Measurements from ENCODE around the gene HOXA2. TPM values are rescaled to one million over a fixed set of nuclear protein-coding genes. Genes with fewer than 3 reads are reported as not detected.

The HOXA2 gene
- total and polyA plus RNA-seq, 4 donors, result 0.05 to 0.13 (median 0.08) TPM

DNA sequence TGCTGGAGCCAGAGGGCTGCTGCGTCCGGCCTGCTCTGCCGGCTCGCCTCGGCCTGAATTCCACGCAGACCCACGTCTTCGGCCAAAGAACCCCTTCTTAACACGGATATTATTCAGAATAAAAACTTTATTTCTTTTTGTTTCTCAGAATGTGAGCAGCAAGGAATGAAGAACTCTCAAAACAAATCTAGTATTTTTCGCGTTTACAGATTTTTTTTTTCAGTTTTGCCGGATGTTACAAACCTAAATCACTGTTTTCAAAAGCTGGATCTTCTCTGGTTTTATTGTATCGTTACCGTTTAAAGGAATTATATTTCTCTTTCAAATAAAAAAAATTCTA lies 4.4 kb upstream of the HOXA2 start:
- no peak overlapping the region for H3K9ac ChIP-seq (ENCODE audit: low read depth in 1 of 2, low read length in 2 of 2)
- H3K36me3 ChIP-seq (ENCODE audit: control insufficient read depth in 4 of 4, insufficient read depth in 3 of 4, low read depth in 1 of 4, low read length in 3 of 4), result no peaks in the 10 kb centered on the region
- peak overlapping the region in 1 of 3 donors; percentile 20 for H3K4me3 ChIP-seq (ENCODE audit: low read depth in 1 of 3, low read length in 3 of 3)
- H3K27me3 ChIP-seq (ENCODE audit: control insufficient read depth in 4 of 4, insufficient read depth in 4 of 4, low read length in 3 of 4), result peaks cover 0 to 29% (median 7%) of the 10 kb centered on the region in 4 donors
- H3K27ac ChIP-seq (ENCODE audit: low read depth in 1 of 2, low read length in 2 of 2), result peak overlapping the region; percentile 36 to 62
- TF ChIP-seq HNF4A (conservative IDR thresholded peaks at IDR 0.05) (no peak), FOXA1 (IDR thresholded peaks at IDR 0.05) (no peak), NR2F2 (IDR thresholded peaks at IDR 0.05) (no peak), TAF1 (conservative IDR thresholded peaks at IDR 0.05) (no peak), EGR1 (IDR thresholded peaks at IDR 0.05; ENCODE audit: low read depth in 2 of 2) (no peak)
- TF ChIP-seq, protein P1, sequence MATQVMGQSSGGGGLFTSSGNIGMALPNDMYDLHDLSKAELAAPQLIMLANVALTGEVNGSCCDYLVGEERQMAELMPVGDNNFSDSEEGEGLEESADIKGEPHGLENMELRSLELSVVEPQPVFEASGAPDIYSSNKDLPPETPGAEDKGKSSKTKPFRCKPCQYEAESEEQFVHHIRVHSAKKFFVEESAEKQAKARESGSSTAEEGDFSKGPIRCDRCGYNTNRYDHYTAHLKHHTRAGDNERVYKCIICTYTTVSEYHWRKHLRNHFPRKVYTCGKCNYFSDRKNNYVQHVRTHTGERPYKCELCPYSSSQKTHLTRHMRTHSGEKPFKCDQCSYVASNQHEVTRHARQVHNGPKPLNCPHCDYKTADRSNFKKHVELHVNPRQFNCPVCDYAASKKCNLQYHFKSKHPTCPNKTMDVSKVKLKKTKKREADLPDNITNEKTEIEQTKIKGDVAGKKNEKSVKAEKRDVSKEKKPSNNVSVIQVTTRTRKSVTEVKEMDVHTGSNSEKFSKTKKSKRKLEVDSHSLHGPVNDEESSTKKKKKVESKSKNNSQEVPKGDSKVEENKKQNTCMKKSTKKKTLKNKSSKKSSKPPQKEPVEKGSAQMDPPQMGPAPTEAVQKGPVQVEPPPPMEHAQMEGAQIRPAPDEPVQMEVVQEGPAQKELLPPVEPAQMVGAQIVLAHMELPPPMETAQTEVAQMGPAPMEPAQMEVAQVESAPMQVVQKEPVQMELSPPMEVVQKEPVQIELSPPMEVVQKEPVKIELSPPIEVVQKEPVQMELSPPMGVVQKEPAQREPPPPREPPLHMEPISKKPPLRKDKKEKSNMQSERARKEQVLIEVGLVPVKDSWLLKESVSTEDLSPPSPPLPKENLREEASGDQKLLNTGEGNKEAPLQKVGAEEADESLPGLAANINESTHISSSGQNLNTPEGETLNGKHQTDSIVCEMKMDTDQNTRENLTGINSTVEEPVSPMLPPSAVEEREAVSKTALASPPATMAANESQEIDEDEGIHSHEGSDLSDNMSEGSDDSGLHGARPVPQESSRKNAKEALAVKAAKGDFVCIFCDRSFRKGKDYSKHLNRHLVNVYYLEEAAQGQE (IDR thresholded peaks at IDR 0.05), result no peak
- 18% methylated on average over 14 of the region's 14 CpGs for WGBS
- no peak for DNase-seq (ENCODE audit: low spot score)
- H3K9me3 ChIP-seq (ENCODE audit: control insufficient read depth in 4 of 4, low read length in 3 of 4), result no peaks in the 10 kb centered on the region
- H3K4me1 ChIP-seq (ENCODE audit: control insufficient read depth in 4 of 4, insufficient read depth in 4 of 4, low read length in 3 of 4), result peaks cover 0 to 4% (median 2%) of the 10 kb centered on the region in 4 donors

DNA sequence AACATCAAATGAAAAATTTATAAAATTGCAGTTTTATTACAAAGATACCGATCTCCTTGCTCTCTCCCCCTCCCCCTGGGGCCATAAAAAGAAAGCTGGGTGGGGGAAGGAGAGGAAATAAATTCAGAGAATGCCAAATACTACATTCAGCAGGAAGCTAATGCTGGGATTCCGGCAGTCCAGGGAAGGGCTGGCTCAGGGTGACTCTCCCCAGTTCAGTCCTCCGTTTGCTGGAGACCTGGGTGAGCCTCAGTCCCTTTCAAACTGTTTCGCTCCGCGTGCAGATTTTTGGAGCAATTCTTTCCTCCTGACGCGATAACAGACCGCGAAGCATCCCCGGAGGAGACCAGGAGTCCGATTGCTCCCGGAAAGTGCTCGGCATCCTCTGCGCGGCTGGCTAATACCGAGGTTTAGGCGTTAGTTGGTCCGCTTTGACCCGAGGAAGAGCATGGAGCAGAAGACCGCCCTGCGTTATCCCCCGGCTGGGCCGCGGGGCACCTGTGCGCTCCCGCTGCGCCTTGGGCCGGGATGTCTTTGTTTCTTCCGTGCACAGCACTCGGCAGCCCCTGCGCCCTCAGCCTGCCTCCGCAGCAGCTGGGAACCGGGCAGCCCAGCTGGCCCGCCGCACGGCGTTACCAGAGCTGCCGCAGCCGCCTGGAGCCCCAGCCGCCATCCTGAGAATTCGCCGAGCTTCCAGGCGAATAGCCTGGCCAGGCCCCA lies 3.9 kb upstream of the HOXA2 start:
- H3K27me3 ChIP-seq (ENCODE audit: control insufficient read depth in 4 of 4, insufficient read depth in 4 of 4, low read length in 3 of 4), result peaks cover 0 to 23% (median 7%) of the 10 kb centered on the region in 4 donors
- no peaks in the 10 kb centered on the region for H3K36me3 ChIP-seq (ENCODE audit: control insufficient read depth in 4 of 4, insufficient read depth in 3 of 4, low read depth in 1 of 4, low read length in 3 of 4)
- no peaks in the 10 kb centered on the region for H3K9me3 ChIP-seq (ENCODE audit: control insufficient read depth in 4 of 4, low read length in 3 of 4)
- no peak for DNase-seq (ENCODE audit: low spot score)
- no peak overlapping the region for H3K9ac ChIP-seq (ENCODE audit: low read depth in 1 of 2, low read length in 2 of 2)
- WGBS, result 19% methylated on average over 44 of the region's 44 CpGs
- TF ChIP-seq HNF4A (conservative IDR thresholded peaks at IDR 0.05) (no peak), JUND (IDR thresholded peaks at IDR 0.05) (no peak), YY1 (IDR thresholded peaks at IDR 0.05) (no peak), EGR1 (IDR thresholded peaks at IDR 0.05; ENCODE audit: low read depth in 2 of 2) (no peak), TAF1 (conservative IDR thresholded peaks at IDR 0.05) (no peak), NR2F2 (IDR thresholded peaks at IDR 0.05) (no peak)
- TF ChIP-seq, protein P1 (IDR thresholded peaks at IDR 0.05), result no peak
- TF ChIP-seq, protein P2, sequence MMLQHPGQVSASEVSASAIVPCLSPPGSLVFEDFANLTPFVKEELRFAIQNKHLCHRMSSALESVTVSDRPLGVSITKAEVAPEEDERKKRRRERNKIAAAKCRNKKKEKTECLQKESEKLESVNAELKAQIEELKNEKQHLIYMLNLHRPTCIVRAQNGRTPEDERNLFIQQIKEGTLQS (IDR thresholded peaks at IDR 0.05), result no peak
- H3K27ac ChIP-seq (ENCODE audit: low read depth in 1 of 2, low read length in 2 of 2), result peak overlapping the region; percentile 36 to 62
- H3K4me1 ChIP-seq (ENCODE audit: control insufficient read depth in 4 of 4, insufficient read depth in 4 of 4, low read length in 3 of 4), result peaks cover 0 to 8% (median 2%) of the 10 kb centered on the region in 4 donors
- peak overlapping the region in 1 of 3 donors; percentile 20 for H3K4me3 ChIP-seq (ENCODE audit: low read depth in 1 of 3, low read length in 3 of 3)
